Measurements from ENCODE around the gene ATP6V1B1.

- TF ChIP-seq POLR2A (IDR thresholded peaks at IDR 0.05) = no peak
- TF ChIP-seq CTCF (IDR thresholded peaks at IDR 0.05) = no peak
Measured at GRCh38 chr2:70891572-70892357, 43.9 kb upstream of the ATP6V1B1 start.
